ENCODE results near the gene BET1L. TPM values are rescaled to one million over a fixed set of nuclear protein-coding genes. Genes with fewer than 3 reads are reported as not detected.
"Not testable (repeated sequence)": the region's sequence is repeated elsewhere in the genome, so short reads cannot be mapped to it uniquely, and the experiment has no call there.

Gene BET1L
- total and polyA plus RNA-seq, 10 of the 15 experiments (the other 5 are each of a cell fraction or from before 2014, with no cell fraction given), result 6.7 to 55.4 (median 39.7) TPM

DNA sequence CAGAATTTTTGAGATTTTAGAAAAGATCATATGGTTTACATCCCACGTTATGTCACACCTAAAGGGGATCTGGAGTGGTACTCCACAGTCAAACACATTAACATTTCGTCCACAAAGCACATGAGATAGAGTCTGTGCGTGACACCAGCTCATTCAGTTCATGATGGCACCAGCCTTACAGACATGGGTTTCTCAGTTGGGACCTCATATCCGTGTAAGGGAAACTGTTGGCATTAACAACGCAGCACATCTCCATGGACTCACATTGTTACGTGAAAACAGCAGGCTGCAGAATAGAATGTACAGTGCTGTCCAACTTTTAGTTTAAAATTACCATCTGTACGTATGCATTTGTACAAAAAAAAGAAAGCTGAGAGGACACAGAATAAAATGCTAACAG, 14.3 kb upstream of the BET1L start (continued):
- TF ChIP-seq, protein P1, sequence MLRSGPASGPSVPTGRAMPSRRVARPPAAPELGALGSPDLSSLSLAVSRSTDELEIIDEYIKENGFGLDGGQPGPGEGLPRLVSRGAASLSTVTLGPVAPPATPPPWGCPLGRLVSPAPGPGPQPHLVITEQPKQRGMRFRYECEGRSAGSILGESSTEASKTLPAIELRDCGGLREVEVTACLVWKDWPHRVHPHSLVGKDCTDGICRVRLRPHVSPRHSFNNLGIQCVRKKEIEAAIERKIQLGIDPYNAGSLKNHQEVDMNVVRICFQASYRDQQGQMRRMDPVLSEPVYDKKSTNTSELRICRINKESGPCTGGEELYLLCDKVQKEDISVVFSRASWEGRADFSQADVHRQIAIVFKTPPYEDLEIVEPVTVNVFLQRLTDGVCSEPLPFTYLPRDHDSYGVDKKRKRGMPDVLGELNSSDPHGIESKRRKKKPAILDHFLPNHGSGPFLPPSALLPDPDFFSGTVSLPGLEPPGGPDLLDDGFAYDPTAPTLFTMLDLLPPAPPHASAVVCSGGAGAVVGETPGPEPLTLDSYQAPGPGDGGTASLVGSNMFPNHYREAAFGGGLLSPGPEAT (IDR thresholded peaks at IDR 0.05; ENCODE audit: low read depth), result no peak

DNA sequence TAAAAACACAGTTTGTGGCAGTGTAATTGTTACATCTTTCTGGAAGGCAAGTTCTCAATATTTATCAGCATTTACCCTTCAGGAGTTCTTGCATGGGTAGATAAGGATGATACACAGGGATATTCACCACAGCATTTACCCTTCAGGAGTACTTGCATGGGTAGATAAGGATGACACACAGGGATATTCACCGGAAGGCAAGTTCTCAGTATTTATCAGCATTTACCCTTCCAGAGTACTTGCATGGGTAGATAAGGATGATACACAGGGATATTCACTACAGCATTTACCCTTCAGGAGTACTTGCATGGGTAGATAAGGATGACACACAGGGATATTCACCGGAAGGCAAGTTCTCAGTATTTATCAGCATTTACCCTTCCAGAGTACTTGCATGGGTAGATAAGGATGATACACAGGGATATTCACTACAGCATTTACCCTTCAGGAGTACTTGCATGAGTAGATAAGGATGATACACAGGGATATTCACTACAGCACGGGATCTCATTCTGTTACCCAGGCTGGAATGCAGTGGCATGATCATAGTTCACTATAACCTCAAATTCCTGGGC, 13.5 kb upstream of the BET1L start:
- H3K36me3 ChIP-seq (ENCODE audit: control insufficient read depth in 2 of 2, insufficient read depth in 2 of 2, low read length in 1 of 2); in situ Hi-C loops (cut with MboI); RAD21 ChIA-PET (ENCODE audit: unreplicated experiment); H3K9me3 ChIP-seq (replicated peaks; ENCODE audit: control insufficient read depth, insufficient read depth, low read length); ATAC-seq; H3K4me2 ChIP-seq (ENCODE audit: control insufficient read depth, insufficient read depth); POLR2A ChIA-PET; H3K27ac ChIP-seq (ENCODE audit: control insufficient read depth, insufficient read depth); BruUV-seq (replicated peaks); H3K4me3 ChIP-seq; intact Hi-C loops (cut with micrococcal nuclease; ENCODE audit: unreplicated experiment); DNase-seq (ENCODE audit: low read depth, low spot score); H4K20me1 ChIP-seq (ENCODE audit: control insufficient read depth, insufficient read depth); H3K27me3 ChIP-seq (replicated peaks in 1 of 2; ENCODE audit: control insufficient read depth in 2 of 2, insufficient read depth in 2 of 2, low read length in 1 of 2); H2AFZ ChIP-seq (ENCODE audit: control insufficient read depth, low read depth, low read length); H3K9ac ChIP-seq (ENCODE audit: control insufficient read depth, insufficient read depth, low read length); H3K4me1 ChIP-seq (ENCODE audit: control insufficient read depth, insufficient read depth, low read length); CTCF ChIA-PET; H3K79me2 ChIP-seq (ENCODE audit: control insufficient read depth, insufficient read depth, low read length): not testable (repeated sequence)
- 92% methylated on average over 3 of the region's 3 CpGs for WGBS (ENCODE audit: insufficient coverage, insufficient replicate concordance, low lambda C conversion rate, missing lambda C conversion rate)
- peak; percentile 93 for FAIRE-seq
- SMC1A ChIA-PET (ENCODE audit: uncharacterized antibody, unreplicated experiment), result interaction anchor here (1.2 kb wide), 1 partner anchor 30 kb away, joined by 3 read pairs; no protein-coding TSS in a partner anchor

All from GM12878 (cell line).